Activated CD4-positive, alpha-beta T cell treated with anti-CD3 and anti-CD28 coated beads, Interleukin-2, amount 50 U/mL, for 24 hours (primary cell): ENCODE measurements around the gene ROPN1B.

Source experiments
- DNase-seq, 2 donors: peaks; one replicate each; pipeline ENCODE4 v3.0.0-alpha.2; 2020; ENCODE audit warnings: low read depth in 1 of 2, low spot score in 1 of 2

The ROPN1B gene

DNA sequence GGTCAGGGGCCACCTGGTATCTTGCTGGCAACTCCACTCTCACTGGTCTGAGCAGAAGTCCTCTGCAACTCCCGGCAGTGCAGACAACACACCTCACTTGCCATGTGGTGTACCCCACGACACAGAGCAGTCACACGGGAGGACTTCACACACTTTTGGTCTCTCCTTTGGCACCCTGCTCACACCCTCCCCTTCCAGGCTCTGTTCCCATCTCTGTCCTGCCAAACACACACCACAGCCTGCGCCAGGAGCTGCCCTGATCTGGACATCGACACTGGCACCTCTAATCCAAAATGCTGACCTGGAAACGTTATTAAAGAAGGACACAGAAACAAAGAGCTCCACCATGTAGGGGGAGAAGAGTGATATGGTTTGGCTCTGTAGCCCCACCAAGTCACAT lies 57.8 kb downstream of the ROPN1B start:
- no peak for DNase-seq

DNA sequence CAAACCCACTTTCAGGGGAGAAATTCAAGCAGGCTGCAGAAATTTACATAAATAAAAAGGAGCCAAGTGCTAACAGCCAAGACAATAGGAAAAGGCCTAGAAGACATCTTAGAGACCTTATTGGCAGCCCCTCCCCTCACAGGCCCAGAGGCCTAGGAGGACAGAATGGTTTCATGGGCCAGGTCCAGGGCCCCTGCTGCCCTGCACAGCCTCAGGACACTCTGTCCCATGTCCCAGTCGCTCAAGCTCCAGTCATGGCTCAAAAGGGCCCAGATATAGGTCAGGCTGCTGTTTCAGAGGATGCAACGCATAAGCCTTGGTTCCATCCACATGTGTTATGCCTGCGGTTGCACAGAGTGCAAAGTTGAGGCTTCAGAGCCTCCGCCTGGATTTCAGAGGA lies 59.1 kb downstream of the ROPN1B start:
- no peak for DNase-seq

DNA sequence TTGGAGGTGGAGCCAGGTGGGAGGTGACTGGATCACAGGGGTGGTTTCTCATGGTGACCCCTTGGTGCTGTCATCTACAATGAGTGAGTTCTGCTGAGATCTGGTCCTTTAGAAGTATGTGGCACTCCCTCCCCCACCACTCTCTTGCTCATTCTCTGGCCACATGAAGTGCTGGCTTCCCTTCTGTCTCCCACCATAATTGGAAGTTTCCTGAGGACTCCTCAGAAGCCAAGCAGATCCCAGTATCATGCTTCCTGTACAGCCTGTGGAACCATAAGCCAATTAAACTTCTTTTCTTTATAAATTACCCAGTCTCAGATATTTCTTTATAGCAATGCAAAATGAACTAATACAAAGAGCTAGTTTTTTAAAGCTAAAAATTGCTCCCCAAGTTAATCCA lies 60.3 kb downstream of the ROPN1B start:
- DNase-seq, result no peak

DNA sequence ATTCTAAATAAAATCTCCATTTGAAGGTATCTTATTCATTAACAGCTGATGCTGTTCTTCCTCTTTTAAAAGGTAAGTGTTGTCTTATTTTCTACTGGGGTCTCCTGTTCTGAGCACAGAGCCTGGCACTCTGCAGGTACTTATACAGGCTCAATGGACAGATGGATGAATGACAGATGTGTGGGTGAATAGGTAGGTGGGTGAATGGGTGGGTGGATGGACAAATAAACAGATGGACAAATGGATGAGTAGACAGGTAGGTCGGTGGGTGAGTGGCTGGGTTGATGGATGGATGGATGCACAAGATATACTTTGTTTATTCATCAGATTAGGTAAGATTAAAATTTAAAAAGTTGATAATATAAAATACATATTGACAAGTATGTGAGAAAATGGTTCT lies 61.5 kb downstream of the ROPN1B start:
- no peak for DNase-seq

DNA sequence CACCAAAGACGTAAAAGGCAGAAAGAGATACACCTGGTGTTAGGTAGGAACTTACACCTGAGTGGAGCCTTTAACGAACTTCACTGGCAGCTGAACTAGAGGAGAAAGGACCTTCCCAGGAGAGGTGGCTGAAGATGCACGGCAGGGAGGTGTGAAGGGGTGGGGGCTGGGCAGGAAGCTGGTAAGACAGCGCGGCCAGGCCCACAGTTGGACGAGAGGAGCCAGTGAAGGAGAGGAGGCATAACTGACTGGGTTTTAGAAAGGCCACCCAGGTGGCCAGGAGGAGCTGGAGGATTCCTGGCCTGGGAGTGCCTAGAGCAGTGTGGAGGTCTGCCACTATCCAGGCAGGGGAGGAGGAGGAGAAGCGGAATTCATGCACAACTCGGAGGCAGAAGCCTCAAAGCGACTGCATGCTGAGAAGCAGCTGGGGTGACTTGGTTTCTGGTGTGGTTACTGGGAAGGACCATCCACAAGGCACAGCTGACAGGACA lies 63.0 kb downstream of the ROPN1B start:
- no peak for DNase-seq
